Stimulated activated effector memory CD8-positive, alpha-beta T cell treated with anti-CD3 and anti-CD28 coated beads, Interleukin-12 subunit alpha, Interleukin-12 subunit beta, amount 100 ng/mL, for 72 hours (primary cell): ENCODE data around the gene SIRT5.

Source experiments
- ATAC-seq: fragments of 150-1000 bp; cut with Tn5 transposase; 2 replicates; pipeline ENCODE4 v1.10.0; 2021
- DNase-seq, 2 donors: peaks; one replicate each; pipeline ENCODE4 v3.0.0; 2021 to 2022; ENCODE audit warnings: low spot score in 2 of 2
- H3K27ac Mint-ChIP-seq: one replicate; pipeline ENCODE4 v1.8.0; 2022; ENCODE audit warnings: mild to moderate bottlenecking, mixed read lengths
- H3K36me3 Mint-ChIP-seq: one replicate; pipeline ENCODE4 v1.8.0; 2022; ENCODE audit warnings: mild to moderate bottlenecking, mixed read lengths
- H3K4me1 Mint-ChIP-seq: one replicate; pipeline ENCODE4 v1.8.0; 2022; ENCODE audit warnings: mixed read lengths
- H3K4me3 Mint-ChIP-seq: one replicate; pipeline ENCODE4 v1.8.0; 2022; ENCODE audit warnings: mild to moderate bottlenecking, mixed read lengths
- H3K9me3 Mint-ChIP-seq: one replicate; pipeline ENCODE4 v1.8.0; 2022; ENCODE audit warnings: mixed read lengths

Gene SIRT5

GRCh38 chr6:13574571-13575376 lies at the start of gene SIRT5:
SIRT5 (plus strand) TSS chr6:13574601; CDS start chr6:13584111, 9,510 bp downstream.
- ATAC-seq = peak; percentile 83
- Mint-ChIP-seq H3K9me3 (no peaks in the 10 kb centered on the region), H3K4me1 (peaks cover 20% of the 10 kb centered on the region), H3K4me3 (peak within 1 kb of the TSS; percentile 97), H3K36me3 (peaks cover 20% of the 10 kb centered on the region), H3K27ac (peak within 1 kb of the TSS; percentile 99)
- peak; percentile 66 to 91 for DNase-seq

- no peak for DNase-seq
- Mint-ChIP-seq H3K9me3 (no peaks in the 10 kb centered on the region), H3K27ac (no peak overlapping the region), H3K4me1 (peaks cover 7% of the 10 kb centered on the region), H3K4me3 (no peak overlapping the region), H3K36me3 (no peaks in the 10 kb centered on the region)
- ATAC-seq = no peak
Measured at GRCh38 chr6:13524801-13525508, 49.4 kb upstream of the SIRT5 start.

GRCh38 chr6:13526357-13526726 lies 48.1 kb upstream of the SIRT5 start:
- no peaks in the 10 kb centered on the region for H3K36me3 Mint-ChIP-seq
- ATAC-seq (no peak), DNase-seq (no peak)
- H3K27ac Mint-ChIP-seq = no peak overlapping the region
- H3K4me1 Mint-ChIP-seq = peaks cover 7% of the 10 kb centered on the region
- H3K4me3 Mint-ChIP-seq = no peak overlapping the region
- H3K9me3 Mint-ChIP-seq = no peaks in the 10 kb centered on the region

GRCh38 chr6:13526727-13527670 lies 47.4 kb upstream of the SIRT5 start:
- H3K4me3 Mint-ChIP-seq = no peak overlapping the region
- peaks cover 7% of the 10 kb centered on the region for H3K4me1 Mint-ChIP-seq
- DNase-seq = no peak
- no peak overlapping the region for H3K27ac Mint-ChIP-seq
- no peaks in the 10 kb centered on the region for H3K36me3 Mint-ChIP-seq
- H3K9me3 Mint-ChIP-seq = no peaks in the 10 kb centered on the region
- peak; percentile 49 for ATAC-seq

- Mint-ChIP-seq H3K36me3 (no peaks in the 10 kb centered on the region), H3K4me1 (peaks cover 7% of the 10 kb centered on the region), H3K27ac (no peak overlapping the region), H3K9me3 (no peaks in the 10 kb centered on the region), H3K4me3 (no peak overlapping the region)
- no peak for DNase-seq
- no peak for ATAC-seq
Measured at GRCh38 chr6:13527671-13528056, 46.7 kb upstream of the SIRT5 start.

- DNase-seq (no peak), ATAC-seq (no peak)
- Mint-ChIP-seq H3K9me3 (no peaks in the 10 kb centered on the region), H3K36me3 (no peaks in the 10 kb centered on the region), H3K27ac (no peak overlapping the region), H3K4me1 (peaks cover 7% of the 10 kb centered on the region), H3K4me3 (no peak overlapping the region)
Measured at GRCh38 chr6:13528232-13528631, 46.2 kb upstream of the SIRT5 start.

GRCh38 chr6:13528777-13529343 lies 45.5 kb upstream of the SIRT5 start:
- peaks cover 7% of the 10 kb centered on the region for H3K4me1 Mint-ChIP-seq
- no peak overlapping the region for H3K27ac Mint-ChIP-seq
- H3K36me3 Mint-ChIP-seq = no peaks in the 10 kb centered on the region
- H3K9me3 Mint-ChIP-seq = no peaks in the 10 kb centered on the region
- ATAC-seq = no peak
- H3K4me3 Mint-ChIP-seq = no peak overlapping the region
- DNase-seq = no peak

GRCh38 chr6:13531956-13532355 lies 42.4 kb upstream of the SIRT5 start:
- H3K27ac Mint-ChIP-seq = no peak overlapping the region
- H3K9me3 Mint-ChIP-seq = no peaks in the 10 kb centered on the region
- DNase-seq (no peak), ATAC-seq (no peak)
- H3K4me3 Mint-ChIP-seq = no peak overlapping the region
- peaks cover 1% of the 10 kb centered on the region for H3K4me1 Mint-ChIP-seq
- H3K36me3 Mint-ChIP-seq = no peaks in the 10 kb centered on the region

GRCh38 chr6:13534536-13534935 lies 39.9 kb upstream of the SIRT5 start:
- H3K36me3 Mint-ChIP-seq = no peaks in the 10 kb centered on the region
- no peak overlapping the region for H3K27ac Mint-ChIP-seq
- no peaks in the 10 kb centered on the region for H3K4me1 Mint-ChIP-seq
- H3K9me3 Mint-ChIP-seq = no peaks in the 10 kb centered on the region
- H3K4me3 Mint-ChIP-seq = no peak overlapping the region
- DNase-seq (no peak), ATAC-seq (no peak)

GRCh38 chr6:13535306-13535705 lies 39.1 kb upstream of the SIRT5 start:
- H3K9me3 Mint-ChIP-seq = no peaks in the 10 kb centered on the region
- H3K4me3 Mint-ChIP-seq = no peak overlapping the region
- no peak overlapping the region for H3K27ac Mint-ChIP-seq
- H3K4me1 Mint-ChIP-seq = no peaks in the 10 kb centered on the region
- ATAC-seq (no peak), DNase-seq (no peak)
- no peaks in the 10 kb centered on the region for H3K36me3 Mint-ChIP-seq

GRCh38 chr6:13536796-13537526 lies 37.4 kb upstream of the SIRT5 start:
- Mint-ChIP-seq H3K4me1 (no peaks in the 10 kb centered on the region), H3K27ac (no peak overlapping the region), H3K4me3 (no peak overlapping the region), H3K9me3 (no peaks in the 10 kb centered on the region), H3K36me3 (no peaks in the 10 kb centered on the region)
- DNase-seq = no peak
- ATAC-seq = no peak

- DNase-seq = no peak
- no peak overlapping the region for H3K27ac Mint-ChIP-seq
- ATAC-seq = no peak
- H3K9me3 Mint-ChIP-seq = no peaks in the 10 kb centered on the region
- H3K4me3 Mint-ChIP-seq = no peak overlapping the region
- H3K4me1 Mint-ChIP-seq = no peaks in the 10 kb centered on the region
- H3K36me3 Mint-ChIP-seq = no peaks in the 10 kb centered on the region
Measured at GRCh38 chr6:13537527-13537897, 36.9 kb upstream of the SIRT5 start.

- ATAC-seq (no peak), DNase-seq (no peak)
- H3K9me3 Mint-ChIP-seq = no peaks in the 10 kb centered on the region
- no peaks in the 10 kb centered on the region for H3K4me1 Mint-ChIP-seq
- no peak overlapping the region for H3K27ac Mint-ChIP-seq
- H3K4me3 Mint-ChIP-seq = no peak overlapping the region
- H3K36me3 Mint-ChIP-seq = no peaks in the 10 kb centered on the region
Measured at GRCh38 chr6:13538084-13538483, 36.3 kb upstream of the SIRT5 start.

GRCh38 chr6:13538600-13538999 lies 35.8 kb upstream of the SIRT5 start:
- DNase-seq (no peak), ATAC-seq (no peak)
- Mint-ChIP-seq H3K36me3 (no peaks in the 10 kb centered on the region), H3K4me3 (no peak overlapping the region), H3K9me3 (no peaks in the 10 kb centered on the region), H3K27ac (no peak overlapping the region), H3K4me1 (no peaks in the 10 kb centered on the region)
